Stimulated activated CD8-positive, alpha-beta memory T cell treated with anti-CD3 and anti-CD28 coated beads, Interleukin-7, amount 100 ng/mL, for 4 hours (primary cell): ENCODE data around the gene FASTK.

Experiments used
- DNase-seq, 2 donors: peaks; one replicate each; pipeline ENCODE4 v3.0.0-alpha.2; 2020; ENCODE audit warnings: low read depth in 2 of 2

FASTK gene

GRCh38 chr7:151117565-151117964 lies 37.0 kb upstream of the FASTK start:
- peak; percentile 7 to 13 for DNase-seq

DNA sequence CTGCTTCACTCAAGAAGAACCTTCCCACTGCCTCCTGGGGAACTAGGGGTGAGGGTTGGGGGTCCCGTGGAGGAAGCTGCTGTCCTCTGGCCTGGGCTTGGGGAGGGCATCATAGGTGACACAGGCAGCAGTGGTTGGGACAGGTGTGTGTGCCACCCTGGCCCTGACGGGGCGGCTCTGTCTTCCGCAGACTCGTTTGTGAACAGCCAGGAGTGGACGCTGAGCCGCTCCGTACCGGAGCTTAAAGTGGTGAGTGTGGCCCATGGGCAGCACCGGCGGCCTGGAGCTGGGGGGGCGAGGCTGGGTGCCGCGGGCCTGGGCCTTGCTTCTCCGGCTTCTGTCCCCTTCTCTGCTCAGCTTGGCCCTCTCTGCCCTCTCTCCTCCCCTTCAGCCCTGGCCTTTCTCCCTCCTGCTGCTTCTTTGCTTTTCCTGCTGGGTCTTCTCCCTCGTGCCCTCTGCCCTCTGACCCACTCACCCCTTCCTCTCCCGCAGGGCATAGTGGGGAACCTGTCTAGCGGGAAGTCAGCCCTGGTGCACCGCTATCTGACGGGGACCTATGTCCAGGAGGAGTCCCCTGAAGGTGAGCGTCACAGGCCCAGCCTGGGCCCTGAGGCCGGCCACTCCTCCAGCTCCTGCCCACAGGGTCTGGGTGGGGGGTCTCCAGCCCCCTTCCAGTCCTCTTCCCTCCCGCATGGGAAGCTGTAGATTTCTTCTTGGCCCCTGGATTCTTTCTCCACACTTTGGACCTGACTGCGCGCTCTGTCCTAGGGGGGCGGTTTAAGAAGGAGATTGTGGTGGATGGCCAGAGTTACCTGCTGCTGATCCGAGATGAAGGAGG lies 36.2 kb upstream of the FASTK start:
- DNase-seq, result no peak

DNA sequence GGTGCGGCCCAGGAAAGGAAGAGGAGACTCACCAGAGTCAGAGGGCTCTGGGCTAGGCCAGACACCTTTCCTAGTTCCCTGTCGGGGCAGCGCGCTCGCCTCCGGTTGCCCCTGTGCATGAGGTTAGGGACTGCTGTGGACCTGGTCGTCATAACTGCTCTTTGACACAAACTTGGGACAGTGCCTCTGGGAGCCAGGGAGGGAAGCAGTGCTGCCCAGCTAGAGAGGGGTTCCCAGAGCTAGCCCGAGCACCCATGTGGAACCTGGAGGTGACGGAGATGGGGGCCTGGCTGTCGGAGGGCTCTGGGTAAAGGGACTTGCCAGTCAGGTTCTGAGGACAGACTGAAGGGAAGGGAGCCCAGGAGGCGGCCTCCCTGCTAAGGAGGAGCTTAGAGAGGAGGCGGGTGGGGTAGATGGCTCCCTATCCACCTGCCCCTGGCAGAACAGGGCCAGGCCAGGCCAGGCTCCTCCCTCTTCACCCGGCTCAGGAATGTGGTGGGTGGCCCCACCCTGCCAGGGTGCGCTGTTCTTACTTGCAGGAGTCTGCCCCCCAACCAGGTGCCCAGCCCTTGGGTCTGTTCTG lies 35.3 kb upstream of the FASTK start:
- no peak for DNase-seq

DNA sequence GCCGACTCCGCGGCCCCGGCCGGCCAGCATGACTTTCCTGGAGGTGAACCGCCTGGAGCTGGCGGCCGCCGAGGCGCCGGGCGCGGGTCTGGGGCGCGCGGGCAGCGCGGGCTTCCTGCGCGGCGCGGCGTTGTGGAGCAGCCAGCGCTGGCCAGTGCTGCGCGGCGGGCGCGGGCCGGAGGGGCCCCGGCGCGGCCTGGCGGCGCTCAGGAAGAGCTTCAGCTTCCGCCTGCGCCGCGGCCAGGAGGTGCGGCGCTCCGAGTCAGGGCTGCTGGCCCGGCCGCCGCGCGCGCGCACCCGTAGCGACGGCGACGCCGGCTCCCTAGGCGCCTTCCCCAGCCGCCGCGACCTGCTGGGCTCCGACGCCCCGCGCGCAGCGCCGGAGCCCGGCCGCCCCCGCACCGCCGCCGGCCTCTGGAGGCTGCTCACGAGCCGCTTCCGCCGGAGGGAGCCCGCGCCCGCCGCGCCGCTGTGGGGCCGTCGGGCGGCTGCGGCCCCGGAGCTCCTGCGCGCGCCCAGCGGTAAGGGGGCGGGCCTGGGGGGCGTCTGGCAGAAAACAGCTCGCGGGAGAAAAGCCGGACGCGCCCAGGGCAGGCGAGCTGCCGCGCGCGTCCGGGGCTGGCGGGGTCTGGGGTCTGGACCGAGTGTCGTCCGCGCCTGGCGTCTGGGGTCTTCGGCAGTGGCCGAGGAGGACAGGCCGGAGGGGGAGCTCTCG lies 34.7 kb upstream of the FASTK start:
- peak in 1 of 2 donors; percentile 28 for DNase-seq

DNA sequence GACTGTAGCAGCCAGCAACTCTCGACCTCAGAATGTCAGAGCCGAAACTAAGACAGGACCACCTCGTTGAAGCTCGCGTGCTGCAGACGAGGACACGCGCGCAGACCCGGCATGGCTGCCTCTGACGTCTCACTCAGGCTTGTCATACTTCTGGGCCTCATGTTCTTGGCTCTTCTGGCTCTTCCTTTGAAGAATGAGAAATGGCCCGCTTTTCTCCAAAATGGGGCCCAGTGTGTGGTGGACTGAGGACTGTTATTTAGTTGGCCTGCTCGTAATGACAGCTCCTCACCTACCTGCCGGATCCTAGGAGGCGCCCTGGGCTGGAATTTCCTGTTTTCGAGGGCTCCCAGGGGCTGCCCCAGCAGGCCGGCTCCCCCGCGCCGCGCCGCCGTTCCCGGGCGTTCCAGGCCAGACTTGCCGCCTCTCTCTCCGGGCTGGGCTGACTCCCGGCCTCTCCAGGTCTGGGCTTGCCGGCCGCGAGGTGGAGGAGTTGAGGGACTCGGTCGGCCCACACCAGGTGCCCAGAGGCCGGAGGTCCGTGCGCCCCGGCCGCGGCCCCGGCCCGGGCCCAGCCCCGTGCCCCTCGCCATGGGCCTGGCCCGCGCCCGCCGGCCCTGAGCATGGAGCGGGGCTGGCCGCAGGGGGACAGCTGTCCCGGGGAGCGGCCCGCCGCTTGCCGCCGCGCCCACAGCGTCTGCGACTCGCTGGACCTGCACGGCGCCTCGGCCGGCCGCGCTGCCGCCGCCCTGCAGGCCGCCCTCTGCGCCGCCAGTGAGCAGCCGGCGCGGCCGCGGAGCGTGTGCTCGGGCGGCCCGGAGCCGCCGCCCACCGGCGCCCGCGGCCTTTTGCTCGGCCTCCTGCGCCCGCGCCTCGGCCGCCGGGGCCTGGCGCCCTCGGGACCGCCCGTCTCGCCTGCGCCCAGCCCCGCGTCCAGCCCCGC lies 33.8 kb upstream of the FASTK start:
- DNase-seq, result no peak

GRCh38 chr7:151113344-151114150 lies 32.9 kb upstream of the FASTK start:
- no peak for DNase-seq

DNA sequence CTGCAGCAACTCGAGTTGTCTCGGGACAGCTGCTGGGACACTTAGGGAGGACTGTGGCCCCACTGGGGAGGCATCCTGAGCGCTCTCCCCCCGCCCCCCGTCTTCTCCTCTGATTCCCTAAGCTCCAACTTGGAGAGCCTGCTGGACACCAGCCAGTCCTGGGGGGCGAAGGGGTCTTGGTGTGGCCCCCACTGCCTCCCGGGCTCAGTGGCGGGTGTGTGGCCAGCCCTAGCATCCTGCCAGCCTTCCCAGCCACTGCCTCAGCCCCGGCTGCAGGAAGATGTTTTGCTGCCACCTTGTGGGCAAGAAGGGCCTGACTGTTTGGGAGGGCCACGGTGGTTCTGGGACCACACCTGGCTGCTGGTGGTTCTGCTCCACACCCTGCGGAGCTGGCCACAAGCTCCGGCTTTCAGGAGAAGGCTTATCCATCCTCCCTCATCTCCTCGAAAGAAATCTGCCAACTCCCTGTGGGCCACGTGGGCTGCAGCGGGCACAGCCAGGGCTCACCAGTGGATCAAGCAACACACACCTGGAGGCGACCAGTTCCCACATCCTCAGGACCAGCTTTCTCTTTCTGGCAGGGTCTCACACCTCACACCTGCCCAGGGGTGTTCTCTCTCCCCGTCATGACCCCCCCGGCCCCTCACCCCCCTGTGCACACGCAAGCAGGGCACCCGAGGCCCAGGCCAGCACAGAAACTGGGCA lies 30.5 kb upstream of the FASTK start:
- peak; percentile 33 to 51 for DNase-seq

GRCh38 chr7:151110236-151110940 lies 29.8 kb upstream of the FASTK start:
- no peak for DNase-seq

GRCh38 chr7:151109094-151110048 lies 28.8 kb upstream of the FASTK start:
- no peak for DNase-seq

GRCh38 chr7:151107882-151108281 lies 27.3 kb upstream of the FASTK start:
- DNase-seq, result no peak

GRCh38 chr7:151104411-151105235 lies 24.0 kb upstream of the FASTK start:
- no peak for DNase-seq

- no peak for DNase-seq
These were observed 23.4 kb upstream of the FASTK start for GRCh38 chr7:151103973-151104372.

GRCh38 chr7:151102991-151103390 lies 22.4 kb upstream of the FASTK start:
- DNase-seq, result no peak

- DNase-seq, result no peak
These were observed 21.2 kb upstream of the FASTK start for GRCh38 chr7:151101621-151102396.

GRCh38 chr7:151100921-151101320 lies 20.3 kb upstream of the FASTK start:
- no peak for DNase-seq

GRCh38 chr7:151099486-151100211 lies 19.0 kb upstream of the FASTK start:
- DNase-seq, result no peak
